Measurements from ENCODE around the gene TMEM51.

Gene TMEM51

DNA sequence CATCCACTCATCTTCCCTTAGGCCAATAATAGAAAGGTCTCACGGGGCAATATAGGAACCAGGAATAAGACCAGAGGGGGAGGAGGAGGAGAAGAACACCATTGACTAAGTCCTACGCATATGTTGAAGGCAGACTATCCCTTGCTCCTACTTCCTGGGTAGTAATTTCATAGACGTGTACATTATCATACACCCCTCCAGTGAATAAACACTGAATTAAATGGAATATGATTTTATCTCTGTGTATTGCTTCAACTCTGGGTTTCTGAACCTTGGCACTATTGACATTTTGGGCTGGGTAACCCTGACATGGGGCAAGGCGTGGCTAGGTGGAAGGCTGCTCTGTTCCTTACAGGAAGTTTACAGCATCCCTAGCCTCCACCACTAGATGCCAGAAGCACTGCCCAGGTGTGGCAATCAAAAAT, 76.2 kb downstream of the TMEM51 start:
- no peak for DNase-seq (ENCODE audit: low read depth)
- no peak overlapping the region for H3K4me3 ChIP-seq (ENCODE audit: low read depth, low read length)
- TF ChIP-seq, protein P1, sequence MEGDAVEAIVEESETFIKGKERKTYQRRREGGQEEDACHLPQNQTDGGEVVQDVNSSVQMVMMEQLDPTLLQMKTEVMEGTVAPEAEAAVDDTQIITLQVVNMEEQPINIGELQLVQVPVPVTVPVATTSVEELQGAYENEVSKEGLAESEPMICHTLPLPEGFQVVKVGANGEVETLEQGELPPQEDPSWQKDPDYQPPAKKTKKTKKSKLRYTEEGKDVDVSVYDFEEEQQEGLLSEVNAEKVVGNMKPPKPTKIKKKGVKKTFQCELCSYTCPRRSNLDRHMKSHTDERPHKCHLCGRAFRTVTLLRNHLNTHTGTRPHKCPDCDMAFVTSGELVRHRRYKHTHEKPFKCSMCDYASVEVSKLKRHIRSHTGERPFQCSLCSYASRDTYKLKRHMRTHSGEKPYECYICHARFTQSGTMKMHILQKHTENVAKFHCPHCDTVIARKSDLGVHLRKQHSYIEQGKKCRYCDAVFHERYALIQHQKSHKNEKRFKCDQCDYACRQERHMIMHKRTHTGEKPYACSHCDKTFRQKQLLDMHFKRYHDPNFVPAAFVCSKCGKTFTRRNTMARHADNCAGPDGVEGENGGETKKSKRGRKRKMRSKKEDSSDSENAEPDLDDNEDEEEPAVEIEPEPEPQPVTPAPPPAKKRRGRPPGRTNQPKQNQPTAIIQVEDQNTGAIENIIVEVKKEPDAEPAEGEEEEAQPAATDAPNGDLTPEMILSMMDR (IDR thresholded peaks at IDR 0.05; ENCODE audit: low read depth, low read length, missing control alignments), result no peak

DNA sequence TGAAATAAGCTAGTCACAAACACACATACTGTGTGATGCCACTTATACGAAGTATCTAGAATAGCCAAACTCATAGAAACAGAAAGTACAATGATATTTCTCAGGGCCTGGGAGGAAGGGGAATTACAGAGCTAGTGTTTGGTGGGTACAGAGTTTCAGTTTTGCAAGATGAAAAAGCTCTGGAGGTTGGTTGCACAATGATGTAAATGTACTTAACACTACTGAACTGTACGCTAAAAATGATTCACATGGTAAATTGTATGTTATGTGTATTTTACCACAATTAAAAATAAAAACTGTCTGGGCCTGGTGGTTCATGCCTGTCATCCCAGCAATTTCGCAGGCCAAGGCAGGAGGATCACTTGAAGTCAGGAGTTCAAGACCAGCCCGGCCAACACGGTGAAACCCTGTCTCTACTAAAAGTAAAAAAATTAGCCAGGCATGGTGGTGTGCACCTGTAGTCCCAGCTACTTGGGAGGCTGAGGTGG, 78.2 kb downstream of the TMEM51 start:
- DNase-seq (ENCODE audit: low read depth), result peak; percentile 56
- TF ChIP-seq, protein P1 (IDR thresholded peaks at IDR 0.05; ENCODE audit: low read depth, low read length, missing control alignments), result no peak
- H3K4me3 ChIP-seq (ENCODE audit: low read depth, low read length), result no peak overlapping the region

DNA sequence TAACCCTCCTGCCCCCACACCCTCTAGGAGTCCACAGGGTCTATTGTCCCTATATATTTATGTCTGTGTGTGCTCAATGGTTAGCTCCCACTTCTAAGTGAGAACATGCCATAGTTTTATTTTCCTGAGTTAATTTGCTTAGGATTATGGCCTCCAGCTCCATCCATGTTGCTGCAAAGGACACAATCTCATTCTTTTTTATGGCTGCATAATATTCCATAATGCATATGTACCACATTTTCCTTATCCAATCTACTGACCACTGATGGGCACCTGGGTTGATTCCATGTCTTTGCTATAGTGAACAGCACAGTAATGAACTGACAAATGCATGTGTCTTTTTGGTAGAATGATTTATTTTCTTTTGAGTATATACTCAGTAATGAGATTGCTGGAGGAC, 80.1 kb downstream of the TMEM51 start:
- H3K4me3 ChIP-seq (ENCODE audit: low read depth, low read length), result no peak overlapping the region
- no peak for DNase-seq (ENCODE audit: low read depth)
- TF ChIP-seq, protein P1 (IDR thresholded peaks at IDR 0.05; ENCODE audit: low read depth, low read length, missing control alignments), result no peak

DNA sequence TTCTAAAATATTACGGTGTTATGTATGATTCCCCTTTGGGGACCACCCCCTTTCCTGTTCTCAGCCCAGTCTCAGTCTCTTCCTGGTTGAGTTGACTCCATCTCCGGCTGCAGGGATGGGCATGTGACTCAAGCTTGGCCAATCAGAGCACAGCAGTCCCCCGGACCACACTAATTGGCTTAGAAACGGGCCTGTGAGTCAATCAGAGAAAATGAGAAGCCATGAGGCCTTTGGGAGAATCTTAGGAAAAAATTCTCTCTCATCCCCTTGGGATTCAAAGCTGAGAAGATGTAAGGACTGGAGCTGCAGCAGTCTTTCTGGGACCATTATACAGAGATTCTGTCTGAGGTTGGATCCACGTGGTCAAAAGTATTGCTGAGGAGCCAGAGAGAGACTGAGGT, 82.8 kb downstream of the TMEM51 start:
- TF ChIP-seq, protein P1 (IDR thresholded peaks at IDR 0.05; ENCODE audit: low read depth, low read length, missing control alignments), result no peak
- no peak overlapping the region for H3K4me3 ChIP-seq (ENCODE audit: low read depth, low read length)
- DNase-seq (ENCODE audit: low read depth), result no peak

DNA sequence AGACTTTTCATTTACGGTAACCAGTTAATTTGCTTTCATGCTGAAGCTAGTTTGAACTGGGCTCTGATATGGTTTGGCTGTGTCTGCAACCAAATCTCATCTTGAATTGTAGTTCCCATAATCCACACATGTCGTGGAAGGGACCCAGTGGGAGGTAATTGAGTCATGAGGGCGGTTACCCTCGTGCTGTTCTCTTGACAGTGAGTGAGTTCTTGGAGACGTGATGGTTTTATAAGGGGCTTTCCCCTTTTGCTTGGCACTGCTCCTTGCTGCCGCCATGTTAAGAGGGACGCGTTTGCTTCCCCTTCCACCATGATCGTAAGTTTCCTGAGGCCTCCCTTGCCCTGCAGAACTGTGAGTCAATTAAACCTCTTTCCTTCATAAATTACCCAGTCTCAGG, 83.2 kb downstream of the TMEM51 start:
- no peak overlapping the region for H3K4me3 ChIP-seq (ENCODE audit: low read depth, low read length)
- no peak for DNase-seq (ENCODE audit: low read depth)
- TF ChIP-seq, protein P1 (IDR thresholded peaks at IDR 0.05; ENCODE audit: low read depth, low read length, missing control alignments), result no peak

DNA sequence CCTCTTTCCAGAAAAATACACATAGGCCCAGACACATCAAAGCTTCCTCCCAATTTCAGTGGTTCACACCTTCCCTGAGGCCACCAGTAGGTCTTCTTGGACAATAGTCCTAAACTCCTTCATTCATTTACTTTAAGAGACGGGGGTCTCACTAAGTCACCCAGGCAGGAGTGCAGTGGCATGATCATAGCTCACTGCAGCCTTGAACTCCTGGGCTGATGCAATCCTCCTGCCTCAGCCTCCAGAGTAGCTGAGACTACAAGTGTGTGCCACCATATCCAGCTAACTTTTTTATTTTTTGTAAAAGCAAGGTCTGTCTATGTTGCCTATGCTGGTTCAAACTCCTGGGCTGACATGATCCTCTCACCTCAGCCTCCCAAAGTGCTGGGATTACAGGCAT, 85.2 kb downstream of the TMEM51 start:
- DNase-seq (ENCODE audit: low read depth), result no peak
- TF ChIP-seq, protein P1 (IDR thresholded peaks at IDR 0.05; ENCODE audit: low read depth, low read length, missing control alignments), result no peak
- no peak overlapping the region for H3K4me3 ChIP-seq (ENCODE audit: low read depth, low read length)

DNA sequence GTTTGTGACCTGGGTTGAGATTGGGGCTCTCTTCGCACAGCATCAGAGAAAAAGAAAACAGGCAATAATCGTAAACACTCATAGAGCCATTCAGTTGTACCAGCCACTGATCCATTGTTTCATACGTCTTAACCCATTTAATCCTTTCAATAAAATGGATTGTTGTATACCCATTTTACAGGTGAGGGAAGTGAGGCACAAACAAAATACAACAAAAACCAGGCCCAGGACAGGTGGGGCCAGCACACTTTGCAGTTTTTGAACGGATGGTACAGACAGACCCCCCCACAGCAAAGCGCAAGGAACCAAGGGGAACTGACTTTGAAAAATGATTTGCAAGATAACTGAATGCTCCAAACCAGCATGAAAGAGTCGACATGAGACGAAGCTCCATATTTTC, 89.2 kb downstream of the TMEM51 start:
- TF ChIP-seq, protein P1 (IDR thresholded peaks at IDR 0.05; ENCODE audit: low read depth, low read length, missing control alignments), result no peak
- DNase-seq (ENCODE audit: low read depth), result no peak
- no peak overlapping the region for H3K4me3 ChIP-seq (ENCODE audit: low read depth, low read length)

Data from GM12864 (cell line).